A549 (cell line): ENCODE measurements around the gene GPT2. TPM values are rescaled to one million over a fixed set of nuclear protein-coding genes. Genes with fewer than 3 reads are reported as not detected.

Experiments used
- ATAC-seq, 2 experiments: fragments of 200-7000 bp in 1 of 2; fragments of >200 bp in 1 of 2; cut with Nextera tagmentation in 1 of 2; cut with Tn5 transposase in 1 of 2; 3 replicates each; pipeline versions ENCODE4 v1.8.0 to v1.9.1; 2018 to 2020; ENCODE audit warnings: mild to moderate bottlenecking in 1 of 2, moderate library complexity in 1 of 2
- CTCF ChIA-PET: fragments of 300-600 bp; sonication (Branson Sonifier 250); formaldehyde crosslinking; extraction: SDS; loops from one replicate; lab custom pipeline; 2021; ENCODE audit warnings: antibody characterized with exemption, inconsistent platforms; lab: Yijun Ruan, JAX
- POLR2A ChIA-PET: fragments of 350-600 bp; formaldehyde crosslinking; extraction: SDS; loops from one replicate; lab custom pipeline; 2021; ENCODE audit warnings: antibody characterized with exemption, inconsistent platforms; lab: Yijun Ruan, JAX
- DNase-seq, 2 experiments: peaks; one replicate each; pipeline versions ENCODE4 v3.0.0 to v3.0.0-alpha.2; 2011 to 2016; ENCODE audit warnings: low read depth in 1 of 2, low spot score in 1 of 2
- FAIRE-seq: peaks from 2 replicates; lab custom pipeline; 2011; peaks lifted over from hg19 to GRCh38; lab: Jason Lieb, UNC
- H3K27ac ChIP-seq, 2 experiments: fragments of >200 bp; sonication (Bioruptor Twin); formaldehyde crosslinking; 3 replicates each; pipeline ENCODE4 v1.5.1; 2016 to 2017
- H3K4me1 ChIP-seq: fragments of >200 bp; sonication (Bioruptor Twin); formaldehyde crosslinking; 3 replicates; pipeline ENCODE4 v1.6.1; 2016
- H3K4me2 ChIP-seq: fragments of >200 bp; sonication (Bioruptor Twin); formaldehyde crosslinking; 3 replicates; pipeline ENCODE4 v1.6.1; 2016
- H3K4me3 ChIP-seq: fragments of >200 bp; sonication (Bioruptor Twin); formaldehyde crosslinking; 3 replicates; pipeline ENCODE4 v1.5.1; 2016
- H3K9me3 ChIP-seq: fragments of >200 bp; sonication (Bioruptor Twin); formaldehyde crosslinking; 3 replicates; pipeline ENCODE4 v1.6.1; 2016
- ATOH8 ChIP-seq: fragments of 250-450 bp; sonication (Bioruptor Pico); IDR thresholded peaks from 2 replicates; pipeline ENCODE4 v1.5.0; 2020; ENCODE audit warnings: low read depth, mild to moderate bottlenecking, moderate library complexity
- BHLHE40 ChIP-seq: IDR thresholded peaks from 2 replicates; pipeline ENCODE4 v1.6.1; 2012; ENCODE audit warnings: low read depth, low read length, inconsistent platforms
- CBX2 ChIP-seq: fragments of 200-600 bp; sonication (generic); IDR thresholded peaks from 2 replicates; pipeline ENCODE4 v1.6.1; 2016; ENCODE audit warnings: low read depth, mild to moderate bottlenecking, borderline replicate concordance
- CEBPB ChIP-seq, 2 experiments: fragments of >200 bp in 1 of 2; sonication (Bioruptor Twin) in 1 of 2; formaldehyde crosslinking in 1 of 2; IDR thresholded peaks; 2 replicates each; pipeline ENCODE4 v1.6.1; 2012 to 2016
- CHD2 ChIP-seq: fragments of 150-350 bp; IDR thresholded peaks from 2 replicates; pipeline ENCODE4 v1.6.1; 2014; ENCODE audit warnings: low read length; ENCODE audit not compliant: partially characterized antibody
- CTCF ChIP-seq: fragments of >200 bp; sonication (Bioruptor Twin); formaldehyde crosslinking; IDR thresholded peaks from 3 replicates; pipeline ENCODE4 v1.5.1; 2016
- E2F6 ChIP-seq: IDR thresholded peaks from 2 replicates; pipeline ENCODE4 v1.6.1; 2012; ENCODE audit warnings: low read depth, borderline replicate concordance
- FOSB ChIP-seq: fragments of 250-450 bp; sonication (Bioruptor Pico); IDR thresholded peaks from 2 replicates; pipeline ENCODE4 v1.5.0; 2020; ENCODE audit warnings: mild to moderate bottlenecking, moderate library complexity
- FOSL2 ChIP-seq, 2 experiments: fragments of 450-650 bp in 1 of 2; fragments of >200 bp in 1 of 2; sonication (Bioruptor Twin) in 1 of 2; formaldehyde crosslinking; IDR thresholded peaks; 2 replicates each; pipeline versions ENCODE4 v1.5.0 to v1.6.1; 2016 to 2020; ENCODE audit warnings: mild to moderate bottlenecking in 1 of 2, moderate library complexity in 1 of 2
- JUN ChIP-seq, 2 experiments: fragments of >200 bp; sonication (Bioruptor Twin); formaldehyde crosslinking; IDR thresholded peaks; 2 replicates in 1 of 2; 3 replicates in 1 of 2; pipeline ENCODE4 v1.6.1; 2016 to 2017
- KDM1A ChIP-seq: fragments of 200-600 bp; sonication (generic); IDR thresholded peaks from 2 replicates; pipeline ENCODE4 v1.6.1; 2016; ENCODE audit warnings: low read depth, mild to moderate bottlenecking
- KDM5A ChIP-seq: fragments of 200-600 bp; sonication (generic); IDR thresholded peaks from 2 replicates; pipeline ENCODE4 v1.6.1; 2016; ENCODE audit warnings: antibody characterized with exemption, mild to moderate bottlenecking
- MYC ChIP-seq: IDR thresholded peaks from 2 replicates; pipeline ENCODE4 v1.6.1; 2012; ENCODE audit warnings: mild to moderate bottlenecking, inconsistent platforms, low read length, improper control_type of control experiment, borderline replicate concordance
- NFE2L2 ChIP-seq: fragments of 150-350 bp; conservative IDR thresholded peaks from 2 replicates; pipeline ENCODE4 v1.6.1; 2014; ENCODE audit warnings: low read length
- RAD21 ChIP-seq, 2 experiments: fragments of >200 bp in 1 of 2; sonication (Bioruptor Twin) in 1 of 2; formaldehyde crosslinking in 1 of 2; IDR thresholded peaks in 1 of 2; conservative IDR thresholded peaks in 1 of 2; 2 replicates in 1 of 2; 3 replicates in 1 of 2; pipeline ENCODE4 v1.6.1; 2012 to 2018; ENCODE audit warnings: inconsistent platforms in 1 of 2
- RARB ChIP-seq: fragments of 250-450 bp; sonication (Bioruptor Pico); IDR thresholded peaks from 2 replicates; pipeline ENCODE4 v1.8.0; 2021; ENCODE audit warnings: mild to moderate bottlenecking, moderate library complexity
- SMC3 ChIP-seq: fragments of >200 bp; sonication (Bioruptor Twin); formaldehyde crosslinking; IDR thresholded peaks from 3 replicates; pipeline ENCODE4 v1.6.1; 2018; ENCODE audit warnings: inconsistent platforms
- SREBF2 ChIP-seq: fragments of 450-650 bp; IDR thresholded peaks from 2 replicates; pipeline ENCODE4 v1.6.1; 2014; ENCODE audit warnings: mild to moderate bottlenecking, moderate library complexity
- TP53 ChIP-seq: fragments of 250-450 bp; sonication (Bioruptor Pico); IDR thresholded peaks from 2 replicates; pipeline ENCODE4 v1.5.0; 2021; ENCODE audit warnings: mild to moderate bottlenecking, moderate library complexity
- WGBS: methylation state at CpG from one replicate; pipeline ENCODE4 v1.1.6; 2017; ENCODE audit errors: missing lambda C conversion rate; 5-methylcytosine and 5-hydroxymethylcytosine counted together
- polyA plus RNA-seq, 4 experiments: library from polyadenylated mRNA; depleted of rRNA in 3 of 4; stranded (reverse); fragments of >200 nt; fragmentation: RNase III in 1 of 4; extraction: RNeasy Plus Mini Kit Qiagen cat#74134 plus additional on column Dnase treatment in 1 of 4; gene quantifications; 2 replicates in 3 of 4; 3 replicates in 1 of 4; pipeline ENCODE4 v1.2.3, GENCODE V29; 2011 to 2017
- TF ChIP-seq, protein P1 (sequence below): fragments of 250-450 bp; sonication (Bioruptor Pico); IDR thresholded peaks from 2 replicates; pipeline ENCODE4 v1.5.0; 2021; ENCODE audit warnings: mild to moderate bottlenecking, moderate library complexity, borderline replicate concordance
- TF ChIP-seq, protein P2 (sequence below): fragments of 450-650 bp; IDR thresholded peaks from 2 replicates; pipeline ENCODE4 v1.6.1; 2014; ENCODE audit warnings: antibody characterized with exemption

The GPT2 gene
- polyA plus RNA-seq, 2 of the 4 experiments (the other 2 are of a cell fraction), result 8.9 to 15.3 TPM

DNA sequence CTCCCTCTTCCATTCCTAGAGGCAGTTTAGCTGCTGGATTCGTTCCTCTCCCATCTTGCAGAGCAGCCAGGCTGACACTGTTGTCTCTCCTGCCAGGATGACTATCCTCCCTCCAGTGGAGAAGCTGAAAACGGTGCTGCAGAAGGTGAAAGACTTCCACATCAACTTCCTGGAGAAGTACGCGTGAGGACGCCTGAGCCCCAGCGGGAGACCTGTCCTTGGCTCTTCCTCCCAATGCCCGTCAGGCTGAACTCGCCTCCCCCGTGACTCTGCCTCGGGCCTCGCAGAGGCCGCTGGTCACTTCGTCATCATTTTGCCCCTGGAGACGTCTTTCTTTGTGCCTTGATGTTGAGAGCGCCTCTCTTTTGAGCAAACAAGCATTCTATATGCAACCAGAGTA is 44.6 kb downstream of the GPT2 start:
- Histone ChIP-seq H3K4me2 (no peak overlapping the region), H3K4me1 (no peaks in the 10 kb centered on the region), H3K9me3 (no peaks in the 10 kb centered on the region), H3K27ac (no peak overlapping the region), H3K4me3 (no peak overlapping the region)
- no peak for TF ChIP-seq NFE2L2
- no peak for TF ChIP-seq ATOH8 (CRISPR knock-in tag)
- TF ChIP-seq KDM5A, result no peak
- TF ChIP-seq, protein P1, sequence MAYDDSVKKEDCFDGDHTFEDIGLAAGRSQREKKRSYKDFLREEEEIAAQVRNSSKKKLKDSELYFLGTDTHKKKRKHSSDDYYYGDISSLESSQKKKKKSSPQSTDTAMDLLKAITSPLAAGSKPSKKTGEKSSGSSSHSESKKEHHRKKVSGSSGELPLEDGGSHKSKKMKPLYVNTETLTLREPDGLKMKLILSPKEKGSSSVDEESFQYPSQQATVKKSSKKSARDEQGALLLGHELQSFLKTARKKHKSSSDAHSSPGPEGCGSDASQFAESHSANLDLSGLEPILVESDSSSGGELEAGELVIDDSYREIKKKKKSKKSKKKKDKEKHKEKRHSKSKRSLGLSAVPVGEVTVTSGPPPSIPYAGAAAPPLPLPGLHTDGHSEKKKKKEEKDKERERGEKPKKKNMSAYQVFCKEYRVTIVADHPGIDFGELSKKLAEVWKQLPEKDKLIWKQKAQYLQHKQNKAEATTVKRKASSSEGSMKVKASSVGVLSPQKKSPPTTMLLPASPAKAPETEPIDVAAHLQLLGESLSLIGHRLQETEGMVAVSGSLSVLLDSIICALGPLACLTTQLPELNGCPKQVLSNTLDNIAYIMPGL (CRISPR knock-in tag), result no peak
- TF ChIP-seq BHLHE40, result no peak
- TF ChIP-seq FOSB (CRISPR knock-in tag), result no peak
- no peak for TF ChIP-seq E2F6
- no peak for TF ChIP-seq SREBF2
- no peak for TF ChIP-seq MYC
- no peak for TF ChIP-seq TP53 (CRISPR knock-in tag)
- no peak for TF ChIP-seq CHD2
- no peak for TF ChIP-seq FOSL2 (IDR thresholded peaks at IDR 0.05)
- no peak for TF ChIP-seq FOSL2 (CRISPR knock-in tag; IDR thresholded peaks at IDR 0.05)
- TF ChIP-seq RARB (CRISPR knock-in tag), result no peak
- no peak for TF ChIP-seq CEBPB (IDR thresholded peaks at IDR 0.05)
- TF ChIP-seq CBX2, result no peak
- ChIA-PET POLR2A (no interaction called here), CTCF (interaction anchor here (0.6 to 6.7 kb wide), 20 partner anchors 10 to 1695 kb away, joined by 3 to 82 read pairs (median 6); partner anchors contain the start of gene GPT2)
- WGBS, result 87% methylated on average over 15 of the region's 15 CpGs
- no peak for FAIRE-seq
- ATAC-seq, result no peak
- DNase-seq, result no peak

DNA sequence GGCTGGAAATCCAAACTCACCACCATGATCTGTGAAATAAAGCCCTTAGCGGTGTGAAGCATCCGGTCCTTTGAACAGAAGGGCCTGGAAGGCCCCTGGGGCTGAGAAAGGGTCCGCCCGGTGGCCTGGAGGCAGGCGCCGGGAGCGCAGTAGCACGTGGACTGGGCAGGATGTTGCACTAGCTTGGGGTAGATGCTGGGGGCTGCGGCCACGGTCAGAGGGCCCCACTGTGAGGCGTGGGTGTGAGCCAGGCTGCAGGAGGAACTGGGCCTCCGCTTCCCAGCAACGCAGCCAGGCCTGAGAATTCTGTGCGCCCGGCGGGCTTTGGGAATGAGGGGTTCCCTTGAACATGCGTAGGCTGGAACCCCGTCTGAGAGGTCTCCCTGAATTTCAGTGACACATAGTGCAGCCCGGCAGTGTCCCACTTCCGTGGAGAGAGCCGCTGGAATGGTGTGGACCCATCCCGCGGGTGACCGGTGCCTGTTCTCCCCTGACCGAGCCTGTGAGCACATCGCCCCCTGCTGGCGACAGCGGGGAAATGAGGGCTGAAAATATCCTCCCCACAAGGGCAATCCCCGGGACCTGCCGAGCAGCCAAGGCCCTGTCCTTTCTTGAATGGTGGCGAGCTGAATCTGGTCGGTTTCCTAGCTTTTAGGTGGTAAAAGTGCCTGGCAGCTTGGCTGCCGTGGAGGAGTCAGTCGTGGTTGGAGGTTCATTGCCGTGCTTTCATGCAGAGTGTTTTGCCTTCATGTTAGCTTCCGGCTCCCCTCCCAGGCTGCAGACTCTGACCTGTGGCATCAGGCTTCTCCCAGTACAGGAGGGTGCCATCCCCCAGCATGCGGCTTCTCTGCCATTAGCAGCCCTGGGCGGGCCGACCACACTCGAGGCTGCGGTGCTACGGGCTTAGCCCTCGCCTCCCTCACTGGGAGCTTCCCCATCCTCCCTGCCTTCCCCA is 45.5 kb downstream of the GPT2 start:
- Histone ChIP-seq H3K4me3 (no peak overlapping the region), H3K9me3 (no peaks in the 10 kb centered on the region)
- TF ChIP-seq RAD21 (conservative IDR thresholded peaks at IDR 0.05 in 1 of 2, IDR thresholded peaks at IDR 0.05 in 1 of 2), result peak; percentile 67 to 68
- TF ChIP-seq CTCF, result peak; percentile 83
- TF ChIP-seq SMC3, result peak; percentile 64
- TF ChIP-seq JUN (IDR thresholded peaks at IDR 0.05), result no peak
- no peak for TF ChIP-seq KDM1A
- TF ChIP-seq, protein P2, sequence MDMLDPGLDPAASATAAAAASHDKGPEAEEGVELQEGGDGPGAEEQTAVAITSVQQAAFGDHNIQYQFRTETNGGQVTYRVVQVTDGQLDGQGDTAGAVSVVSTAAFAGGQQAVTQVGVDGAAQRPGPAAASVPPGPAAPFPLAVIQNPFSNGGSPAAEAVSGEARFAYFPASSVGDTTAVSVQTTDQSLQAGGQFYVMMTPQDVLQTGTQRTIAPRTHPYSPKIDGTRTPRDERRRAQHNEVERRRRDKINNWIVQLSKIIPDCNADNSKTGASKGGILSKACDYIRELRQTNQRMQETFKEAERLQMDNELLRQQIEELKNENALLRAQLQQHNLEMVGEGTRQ, result no peak
- TF ChIP-seq, all 56 proteins: peak for 3
- ATAC-seq (peak; percentile 86 to 96), DNase-seq (peak; percentile 62 to 81), FAIRE-seq (peak; percentile 74)
- H3K4me1 ChIP-seq, result no peaks in the 10 kb centered on the region
- POLR2A ChIA-PET, result no interaction called here
- no peak overlapping the region for H3K27ac ChIP-seq
- CTCF ChIA-PET, result interaction anchor here (0.6 to 6.7 kb wide), 37 partner anchors 9 to 1649 kb away, joined by 3 to 82 read pairs (median 5); partner anchors contain the start of gene GPT2
- no peak overlapping the region for H3K4me2 ChIP-seq
- 64% methylated on average over 25 of the region's 43 CpGs for WGBS
